Ovary (tissue), 9 donors: ENCODE results near the gene ADAM12. TPM values are rescaled to one million over a fixed set of nuclear protein-coding genes. Genes with fewer than 3 reads are reported as not detected.
A peak's percentile ranks its signal among the peaks of the same experiment; 100 is the strongest.

Experiments
- DNase-seq, 5 donors: peaks; one replicate each; pipeline ENCODE4 v3.0.0-alpha.2; 2019 to 2020
- H3K27ac ChIP-seq, 2 donors: fragments of 200-600 bp; one replicate each; pipeline versions ENCODE4 v1.5.1 to v1.8.0; 2019 to 2022
- H3K27me3 ChIP-seq: fragments of 200-600 bp; one replicate; pipeline ENCODE4 v1.8.0; 2022
- H3K36me3 ChIP-seq: fragments of 200-600 bp; sonication (generic); one replicate; pipeline ENCODE4 v1.5.1; 2019
- H3K4me1 ChIP-seq: one replicate; pipeline ENCODE4 v1.8.1; 2013; ENCODE audit warnings: mild to moderate bottlenecking, moderate library complexity; ENCODE audit not compliant: insufficient read depth
- H3K4me3 ChIP-seq: fragments of 200-600 bp; sonication (generic); one replicate; pipeline ENCODE4 v1.5.1; 2017
- H3K9me3 ChIP-seq, 2 donors: fragments of 200-600 bp in 1 of 2; sonication (generic) in 1 of 2; one replicate each; pipeline versions ENCODE4 v1.5.1 to v1.8.1; 2013 to 2019; ENCODE audit warnings: mild to moderate bottlenecking in 1 of 2, moderate library complexity in 1 of 2
- CTCF ChIP-seq, 3 donors: fragments of 450-650 bp in 2 of 3; fragments of 200-600 bp in 1 of 3; IDR thresholded peaks; one replicate each; pipeline versions ENCODE4 v1.5.1 to v1.8.0; 2016 to 2022; ENCODE audit warnings: antibody characterized with exemption in 3 of 3, mild to moderate bottlenecking in 1 of 3
- EP300 ChIP-seq: sonication (generic); formaldehyde crosslinking; IDR thresholded peaks from one replicate; pipeline ENCODE4 v1.6.1; 2017; ENCODE audit warnings: antibody characterized with exemption
- POLR2A ChIP-seq: fragments of 450-650 bp; IDR thresholded peaks from one replicate; pipeline ENCODE4 v1.6.1; 2017; ENCODE audit warnings: antibody characterized with exemption, mild to moderate bottlenecking, moderate library complexity
- WGBS, 3 donors: extraction: QIAGEN DNeasy Blood & Tissue Kit in 1 of 3; methylation state at CpG; one replicate each; pipeline versions ENCODE4 v1.1.5 to v1.1.7; 2013 to 2017; 5-methylcytosine and 5-hydroxymethylcytosine counted together
- intact Hi-C, 4 donors: fragments of 100-400 bp; cut with DNase I; formaldehyde crosslinking; loops; one replicate each; pipeline versions ENCODE4 v1.11.0 to v1.15.1; 2022 to 2023
- polyA plus RNA-seq, 2 donors: library from polyadenylated mRNA; stranded (reverse); fragments of 200-250 nt in 1 of 2; fragments of 350-450 nt in 1 of 2; fragmentation: Illumina TruSeq in 1 of 2; extraction: RNeasy Lipid Tissue Mini Kit (QIAGEN cat#74804) in 1 of 2; gene quantifications; one replicate each; pipeline ENCODE4 v1.2.3, GENCODE V29; 2013 to 2014
- total RNA-seq, 7 donors: library from RNA; depleted of rRNA in 2 of 7; stranded (reverse); fragments of >200 nt in 2 of 7; fragmentation: NEBNext Ultra II Directional in 3 of 7; extraction: Animal tissue kit (Norgen Biotek cat#: 25700) in 3 of 7; gene quantifications; one replicate each; pipeline versions ENCODE4 v1.1.0 to v1.2.4, GENCODE V29; 2016 to 2023
- donor health status: DM: no; HTN: no; CAD: no; lungs with moderate emphysema.
- donor health status: DM: no; HTN: no; CAD: no.
- donor health status: Bipolar disorder and iron deficiency.
- donor health status: DM: yes; HTN: yes; CAD: no.
- donor health status: DM: no; HTN: no; CAD: no.
- donor health status: DM: yes; HTN: yes; CAD: no.

The ADAM12 gene
- total and polyA plus RNA-seq, 9 donors, result 1.8 to 27.2 (median 10.3) TPM

- Histone ChIP-seq H3K36me3 (no peaks in the 10 kb centered on the region), H3K9me3 (no peaks in the 10 kb centered on the region), H3K27ac (peak overlapping the region in 1 of 2 donors; percentile 48), H3K27me3 (no peaks in the 10 kb centered on the region), H3K4me1 (peaks cover 11% of the 10 kb centered on the region), H3K4me3 (no peak overlapping the region)
- WGBS, 3 donors, result 65 to 80% (median 67%) methylated on average over 9 of the region's 9 CpGs
- intact Hi-C loops, result loop anchor here in 1 of 4 donors (10.0 kb wide), 1 partner anchor 255 kb away; the partner anchor contains the start of gene ADAM12
- TF ChIP-seq POLR2A (no peak), EP300 (no peak), CTCF (IDR thresholded peaks at IDR 0.05) (no peak)
- DNase-seq, result peak in 4 of 5 donors; percentile 45 to 60 (median 57)
Observed at GRCh38 chr10:126130271-126130710, 258.0 kb downstream of the ADAM12 start.

DNA sequence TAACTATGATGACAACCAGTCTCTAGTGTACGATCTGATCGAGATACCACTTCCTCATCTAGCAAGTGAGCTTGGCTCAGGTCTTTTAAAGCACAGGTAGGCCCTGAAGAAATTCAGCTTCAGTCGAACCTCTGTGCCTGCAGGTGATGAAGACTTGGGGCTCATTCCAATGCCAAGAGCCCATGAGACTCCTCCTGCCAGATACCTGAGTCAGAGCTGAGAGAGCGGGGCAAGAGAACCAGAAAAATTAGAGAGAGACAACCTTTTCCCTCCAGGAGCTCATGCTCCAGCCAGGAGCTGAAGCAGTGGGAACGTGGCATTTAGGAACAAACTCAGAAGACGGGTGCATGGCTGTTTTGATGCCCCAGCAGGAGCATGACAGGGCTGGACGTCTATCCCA, 259.3 kb downstream of the ADAM12 start:
- no peak overlapping the region for H3K27ac ChIP-seq
- H3K4me3 ChIP-seq, result no peak overlapping the region
- intact Hi-C loops, result no loop called here
- no peaks in the 10 kb centered on the region for H3K9me3 ChIP-seq
- H3K4me1 ChIP-seq, result peaks cover 4% of the 10 kb centered on the region
- DNase-seq, result no peak
- TF ChIP-seq CTCF (IDR thresholded peaks at IDR 0.05), result no peak
- no peak for TF ChIP-seq EP300
- TF ChIP-seq POLR2A, result no peak
- H3K27me3 ChIP-seq, result no peaks in the 10 kb centered on the region
- WGBS, 3 donors, result 88 to 93% (median 91%) methylated on average over 7 of the region's 7 CpGs
- H3K36me3 ChIP-seq, result no peaks in the 10 kb centered on the region

- Histone ChIP-seq H3K36me3 (no peaks in the 10 kb centered on the region), H3K4me3 (no peak overlapping the region), H3K4me1 (peaks cover 4% of the 10 kb centered on the region), H3K9me3 (no peaks in the 10 kb centered on the region), H3K27me3 (no peaks in the 10 kb centered on the region), H3K27ac (no peak overlapping the region)
- no peak for DNase-seq
- intact Hi-C loops, result no loop called here
- 94 to 98% (median 95%) methylated on average over 21 of the region's 21 CpGs for WGBS, 3 donors
- TF ChIP-seq POLR2A (no peak), CTCF (IDR thresholded peaks at IDR 0.05) (no peak), EP300 (no peak)
Observed at GRCh38 chr10:126128581-126128980, 259.7 kb downstream of the ADAM12 start.

DNA sequence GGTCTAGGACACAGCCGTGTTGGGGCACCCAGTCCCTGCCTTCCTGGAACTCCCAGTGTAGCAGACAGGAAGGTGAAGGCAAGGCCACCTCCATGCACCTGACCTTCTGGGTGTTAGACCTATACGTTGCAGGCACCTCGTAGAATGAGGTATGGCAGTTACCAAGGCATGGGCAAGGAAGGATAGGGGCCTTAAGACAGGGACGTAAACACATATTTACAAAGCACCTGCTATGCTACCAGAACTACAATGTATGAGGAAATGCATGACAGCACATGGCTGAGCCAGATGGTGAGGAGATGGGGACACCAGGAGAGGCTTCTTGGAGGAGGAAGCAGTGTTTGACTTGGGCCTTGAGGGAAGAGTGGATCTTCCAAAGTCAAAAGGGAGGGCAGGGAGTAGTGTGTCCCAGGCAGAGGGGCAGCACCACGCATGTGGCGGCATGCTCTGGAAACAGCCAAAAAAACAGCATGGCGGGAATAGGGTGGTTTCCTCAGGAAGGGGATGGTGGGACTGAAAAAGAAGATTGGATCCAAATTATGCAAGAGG, 260.7 kb downstream of the ADAM12 start:
- TF ChIP-seq CTCF (IDR thresholded peaks at IDR 0.05) (no peak), POLR2A (no peak), EP300 (no peak)
- DNase-seq, result no peak
- Histone ChIP-seq H3K9me3 (no peaks in the 10 kb centered on the region), H3K4me3 (no peak overlapping the region), H3K36me3 (no peaks in the 10 kb centered on the region), H3K27me3 (no peaks in the 10 kb centered on the region), H3K27ac (no peak overlapping the region), H3K4me1 (peaks cover 4% of the 10 kb centered on the region)
- intact Hi-C loops, result no loop called here
- WGBS, 3 donors, result 87 to 94% (median 89%) methylated on average over 7 of the region's 7 CpGs
